Measurements from ENCODE around the gene TGFBR3L. TPM values are rescaled to one million over a fixed set of nuclear protein-coding genes. Genes with fewer than 3 reads are reported as not detected.
"Not testable (repeated sequence)": the region's sequence is repeated elsewhere in the genome, so short reads cannot be mapped to it uniquely, and the experiment has no call there.

The TGFBR3L gene
- polyA plus RNA-seq, 1 donor from 2014 or later: not detected

DNA sequence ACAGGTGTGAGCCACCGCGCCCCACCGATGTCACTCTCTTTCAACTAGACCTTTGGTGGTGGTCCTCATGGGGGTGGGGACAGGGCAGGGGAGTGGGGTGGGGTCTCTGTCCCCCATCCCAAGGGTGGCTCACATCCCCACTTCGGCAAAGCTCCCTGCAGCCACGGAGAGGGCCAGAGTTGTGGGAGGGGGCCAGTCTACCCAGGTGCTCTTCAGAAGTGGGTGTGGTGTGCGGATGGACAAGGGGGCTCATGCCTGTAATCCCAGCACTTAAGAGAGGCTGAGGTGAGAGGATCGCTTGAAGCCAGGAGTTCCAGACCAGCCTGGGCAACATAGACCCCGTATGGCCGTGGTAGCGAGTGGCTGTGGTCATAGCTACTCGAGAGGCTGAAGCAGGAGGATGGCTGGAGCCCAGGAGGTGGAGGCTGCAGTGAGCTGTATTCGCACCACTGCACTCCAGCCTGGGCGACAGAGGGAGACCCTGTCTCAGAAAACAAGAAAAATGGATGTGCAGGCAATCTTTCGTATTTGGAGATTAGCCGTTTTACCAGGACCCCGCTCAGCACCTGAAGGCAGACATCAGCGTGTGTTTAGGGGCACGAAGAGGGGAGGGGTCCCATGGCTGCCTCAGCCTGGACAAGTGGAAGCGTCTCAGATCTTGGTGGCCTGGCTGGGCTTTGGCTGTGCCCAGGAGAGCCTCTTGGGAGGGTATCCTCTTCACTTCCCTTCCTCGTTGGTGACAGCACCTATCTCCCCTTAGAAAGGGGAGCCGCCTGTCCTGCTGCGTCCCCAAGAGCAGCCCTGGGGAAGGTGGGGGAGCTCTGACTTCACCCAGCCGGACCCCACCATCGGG, 846 bp downstream of the TGFBR3L start:
- Mint-ChIP-seq H3K36me3 (peaks cover 7% of the 10 kb centered on the region), H3K4me1 (peaks cover 8 to 24% (median 11%) of the 10 kb centered on the region in 3 donors), H3K9me3 (peaks cover 0 to 2% (median 0%) of the 10 kb centered on the region in 3 donors), H3K4me3 (peak overlapping the region; percentile 21 to 78 (median 52)), H3K27me3 (peaks cover 26% of the 10 kb centered on the region), H3K27ac (peak overlapping the region in 2 of 3 donors; percentile 63 to 91)

DNA sequence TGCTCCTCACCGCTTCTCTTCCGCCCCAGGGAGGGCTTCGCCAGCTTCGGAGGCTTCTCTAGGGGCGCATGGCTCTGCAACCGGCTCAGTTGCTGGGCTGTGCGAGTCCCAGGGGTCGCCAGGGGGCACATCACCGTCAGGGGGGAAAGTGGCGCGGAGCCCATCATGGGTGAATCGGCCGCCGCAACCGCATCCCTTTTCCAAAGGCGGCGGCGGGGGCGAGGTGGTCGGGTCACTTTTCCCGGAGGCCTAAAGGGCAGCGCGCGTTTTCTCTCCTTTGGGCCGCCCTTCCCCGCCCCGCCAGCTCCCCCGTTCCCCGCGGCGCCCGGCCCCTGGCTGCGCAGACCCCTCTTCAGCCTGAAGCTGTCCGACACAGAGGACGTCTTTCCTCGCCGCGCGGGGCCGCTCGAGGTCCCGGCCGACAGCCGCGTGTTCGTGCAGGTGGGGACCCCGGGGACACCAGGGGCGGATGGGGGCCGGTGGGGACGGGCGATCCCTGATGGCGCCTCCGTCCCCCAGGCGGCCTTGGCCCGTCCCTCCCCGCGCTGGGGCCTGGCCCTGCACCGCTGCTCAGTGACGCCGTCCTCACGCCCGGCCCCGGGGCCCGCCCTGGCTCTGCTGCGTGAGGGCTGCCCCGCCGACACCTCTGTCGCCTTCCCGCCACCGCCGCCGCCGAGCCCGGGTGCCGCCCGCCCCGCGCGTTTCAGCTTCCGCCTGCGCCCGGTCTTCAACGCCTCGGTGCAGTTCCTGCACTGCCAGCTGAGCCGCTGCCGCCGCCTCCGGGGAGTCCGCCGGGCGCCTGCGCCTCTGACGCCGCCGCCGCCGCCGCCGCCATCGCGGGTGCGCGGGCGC, 1.7 kb downstream of the TGFBR3L start:
- Mint-ChIP-seq H3K27ac (peak overlapping the region in 2 of 3 donors; percentile 39 to 91), H3K4me1 (peaks cover 12 to 24% (median 13%) of the 10 kb centered on the region in 3 donors), H3K36me3 (peaks cover 7% of the 10 kb centered on the region), H3K27me3 (peaks cover 26% of the 10 kb centered on the region), H3K9me3 (peaks cover 0 to 2% (median 0%) of the 10 kb centered on the region in 3 donors), H3K4me3 (peak overlapping the region; percentile 47 to 80 (median 71))

DNA sequence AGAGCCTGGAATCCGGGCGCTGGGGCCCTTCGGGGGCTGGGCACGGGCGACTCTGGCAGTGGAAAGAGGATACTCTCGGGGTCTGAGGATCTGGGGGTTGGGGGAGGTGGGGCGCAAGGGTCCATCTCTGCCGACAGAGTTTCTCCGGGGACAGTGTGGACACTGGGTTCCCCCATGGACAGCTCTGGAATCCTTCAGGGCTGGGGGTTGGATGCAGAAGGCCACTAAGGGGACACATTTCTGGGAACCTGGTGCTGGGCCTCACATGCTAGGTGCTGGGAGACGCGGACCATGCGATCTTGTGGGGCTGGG, 2.3 kb downstream of the TGFBR3L start:
- Mint-ChIP-seq H3K4me3 (peak overlapping the region; percentile 64 to 80 (median 72)), H3K27ac (peak overlapping the region in 1 of 3 donors; percentile 81), H3K36me3 (peaks cover 5% of the 10 kb centered on the region), H3K4me1 (peaks cover 12 to 24% (median 13%) of the 10 kb centered on the region in 3 donors), H3K27me3 (peaks cover 26% of the 10 kb centered on the region), H3K9me3 (peaks cover 0 to 2% (median 0%) of the 10 kb centered on the region in 3 donors)

DNA sequence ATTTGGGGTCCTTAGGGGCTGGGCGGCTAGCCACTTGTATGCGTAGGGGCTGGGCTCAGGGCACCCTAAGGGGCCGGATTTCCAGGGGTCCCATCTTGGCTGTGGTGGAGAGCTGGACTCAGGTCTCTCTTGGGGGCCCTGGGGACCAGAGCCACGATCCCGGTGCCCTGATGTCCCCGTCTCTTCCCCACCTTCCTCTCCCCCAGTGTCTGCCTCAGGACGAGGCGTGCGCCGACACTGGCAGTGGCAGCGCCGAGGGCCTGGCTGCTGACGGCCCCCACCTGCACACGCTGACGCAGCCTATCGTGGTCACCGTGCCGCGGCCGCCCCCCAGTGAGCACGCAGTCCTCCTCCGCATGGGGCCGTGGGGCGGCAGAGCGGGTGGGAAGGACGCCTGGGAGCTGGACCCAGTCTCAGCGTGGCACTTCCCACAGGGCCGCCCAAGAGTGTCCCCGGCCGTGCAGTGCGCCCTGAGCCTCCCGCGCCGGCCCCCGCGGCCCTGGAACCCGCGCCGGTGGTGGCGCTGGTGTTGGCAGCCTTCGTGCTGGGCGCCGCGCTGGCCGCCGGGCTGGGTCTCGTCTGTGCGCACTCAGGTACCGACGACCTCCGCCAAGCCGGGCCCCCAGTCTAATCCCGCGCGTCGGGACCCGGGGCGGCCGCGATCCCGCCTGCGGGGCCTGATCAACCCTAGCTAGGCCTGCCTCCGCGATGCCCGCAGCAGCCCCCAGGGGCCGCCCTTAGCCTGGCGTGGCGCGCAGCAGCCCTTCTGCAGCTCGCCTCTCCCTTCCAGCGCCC, 2.8 kb downstream of the TGFBR3L start:
- Mint-ChIP-seq H3K27me3 (peaks cover 26% of the 10 kb centered on the region), H3K27ac (peak overlapping the region in 2 of 3 donors; percentile 71 to 90), H3K9me3 (peaks cover 0 to 2% (median 0%) of the 10 kb centered on the region in 3 donors), H3K36me3 (peaks cover 5% of the 10 kb centered on the region), H3K4me3 (peak overlapping the region; percentile 64 to 85 (median 79)), H3K4me1 (peaks cover 12 to 24% (median 15%) of the 10 kb centered on the region in 3 donors)

DNA sequence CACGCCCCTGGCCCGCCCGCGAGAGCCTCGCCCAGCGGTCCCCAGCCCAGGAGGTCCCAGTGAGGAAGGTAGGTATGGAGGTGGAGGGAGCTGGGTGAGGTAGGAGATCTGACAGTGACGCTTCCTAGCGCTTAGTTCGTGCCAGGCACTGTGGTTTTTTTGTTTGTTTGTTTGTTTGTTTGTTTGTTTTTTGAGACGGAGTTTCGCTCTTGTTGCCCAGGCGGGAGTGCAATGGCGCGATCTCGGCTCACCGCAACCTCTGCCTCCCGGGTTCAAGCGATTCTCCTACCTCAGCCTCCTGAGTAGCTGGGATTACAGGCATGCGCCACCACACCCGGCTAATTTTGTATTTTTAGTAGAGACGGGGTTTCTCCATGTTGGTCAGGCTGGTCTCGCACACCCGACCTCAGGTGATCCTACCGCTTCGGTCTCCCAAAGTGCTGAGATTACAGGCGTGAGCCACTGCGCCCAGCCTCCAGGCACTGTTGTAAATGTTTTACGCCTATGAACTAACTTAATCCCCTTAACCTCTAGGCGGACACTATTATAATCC, 3.5 kb downstream of the TGFBR3L start:
- Mint-ChIP-seq H3K27me3 (peaks cover 26% of the 10 kb centered on the region), H3K4me3 (peak overlapping the region; percentile 41 to 85 (median 76)), H3K4me1 (peaks cover 14 to 24% (median 15%) of the 10 kb centered on the region in 3 donors), H3K27ac (peak overlapping the region in 2 of 3 donors; percentile 71 to 90)
- not testable (repeated sequence) for H3K36me3 Mint-ChIP-seq, H3K9me3 Mint-ChIP-seq

DNA sequence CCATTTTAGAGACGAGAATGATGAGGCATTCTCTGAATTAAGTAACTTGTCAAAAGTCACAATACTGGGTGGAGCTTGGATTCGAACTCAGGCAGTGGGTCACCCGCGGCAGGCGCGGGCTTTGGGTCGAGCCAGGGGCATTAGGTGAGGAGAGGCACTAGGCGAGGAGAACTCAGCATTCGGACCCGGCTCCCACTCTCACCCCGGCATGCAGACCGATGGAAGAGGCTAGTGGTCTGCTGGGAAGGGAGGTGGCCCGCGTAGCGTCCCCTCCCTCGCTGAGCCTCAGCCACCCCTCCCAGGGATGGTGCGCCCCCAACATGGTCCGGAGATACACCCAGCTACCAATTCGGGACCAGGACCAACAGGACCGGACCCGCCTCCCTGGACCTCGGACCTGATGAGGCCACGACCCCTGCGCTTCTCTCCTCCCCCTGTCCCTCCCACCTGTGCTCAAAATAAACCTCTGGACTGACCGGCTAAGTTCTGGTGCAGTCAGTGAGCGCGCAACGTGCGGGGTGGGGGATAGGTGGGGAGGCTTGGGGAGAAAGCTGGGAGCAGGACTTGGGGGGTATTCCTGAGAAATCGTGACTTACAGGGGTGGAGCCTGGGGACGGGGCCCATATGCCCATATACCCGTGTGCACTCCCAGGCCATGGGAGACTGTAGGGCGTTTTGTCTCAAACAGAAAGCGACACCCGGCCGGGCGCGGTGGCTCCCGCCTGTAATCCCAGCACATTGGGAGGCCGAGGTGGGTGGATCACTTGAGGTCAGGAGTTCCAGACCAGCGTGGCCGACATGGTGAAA, 4.2 kb downstream of the TGFBR3L start:
- peak overlapping the region in 1 of 3 donors; percentile 90 for H3K27ac Mint-ChIP-seq
- H3K36me3 Mint-ChIP-seq: peaks cover 2% of the 10 kb centered on the region
- H3K9me3 Mint-ChIP-seq: peaks cover 0 to 2% (median 0%) of the 10 kb centered on the region in 3 donors
- peaks cover 14 to 24% (median 15%) of the 10 kb centered on the region in 3 donors for H3K4me1 Mint-ChIP-seq
- peaks cover 26% of the 10 kb centered on the region for H3K27me3 Mint-ChIP-seq
- peak overlapping the region; percentile 71 to 96 (median 87) for H3K4me3 Mint-ChIP-seq

DNA sequence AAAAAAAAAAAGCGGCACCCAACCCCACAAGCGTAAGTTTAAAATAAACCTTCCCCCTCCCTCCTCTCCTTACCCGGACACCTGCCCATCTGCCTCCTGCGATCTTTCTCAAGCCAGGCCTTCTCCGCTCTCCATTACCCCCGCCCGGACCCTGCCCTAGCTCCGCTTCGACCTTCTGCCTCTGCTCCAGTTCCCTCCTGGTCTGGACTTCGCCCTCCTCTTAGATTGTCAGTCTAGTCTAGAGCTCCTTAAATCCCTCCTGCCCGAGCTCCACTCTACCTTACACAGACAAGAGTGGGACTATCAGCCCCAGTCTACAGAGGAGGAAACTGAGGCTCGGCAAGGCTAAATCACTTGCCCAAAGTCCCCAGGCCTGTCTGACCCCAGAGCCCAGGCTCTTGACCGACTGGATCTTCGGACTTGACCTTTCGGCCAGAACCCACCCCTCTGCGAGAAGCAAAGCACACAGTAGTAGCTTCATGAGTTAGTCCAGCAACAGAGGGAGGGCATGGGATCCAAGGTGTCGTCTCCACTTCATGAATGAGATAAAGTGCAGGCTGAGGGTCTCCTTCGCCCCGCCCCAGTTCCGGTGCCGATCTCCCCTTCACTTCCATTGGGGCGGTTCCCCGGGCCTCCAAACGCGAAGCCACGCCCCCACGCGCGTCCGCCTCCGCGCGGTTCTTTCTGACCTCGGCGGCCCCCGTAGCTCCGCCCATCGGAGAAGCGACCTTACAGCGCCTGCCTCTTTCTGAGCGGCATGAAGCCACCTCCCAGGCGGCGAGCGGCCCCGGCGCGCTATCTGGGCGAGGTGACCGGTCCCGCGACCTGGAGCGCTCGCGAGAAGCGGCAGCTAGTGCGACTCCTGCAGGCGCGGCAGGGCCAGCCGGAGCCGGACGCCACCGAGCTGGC, 5.2 kb downstream of the TGFBR3L start, which contains the start of gene SNAPC2:
SNAPC2 (plus strand) TSS at position 729 of the 909 bp plus-strand sequence; CDS start at position 758, 29 bp downstream.
- H3K27ac Mint-ChIP-seq: peak within 1 kb of the TSS; percentile 90 to 94 (median 94)
- H3K9me3 Mint-ChIP-seq: peaks cover 0 to 2% (median 0%) of the 10 kb centered on the region in 3 donors
- H3K36me3 Mint-ChIP-seq: peaks cover 2% of the 10 kb centered on the region
- peaks cover 14 to 24% (median 15%) of the 10 kb centered on the region in 3 donors for H3K4me1 Mint-ChIP-seq
- peaks cover 25% of the 10 kb centered on the region for H3K27me3 Mint-ChIP-seq
- peak within 1 kb of the TSS; percentile 82 to 96 (median 94) for H3K4me3 Mint-ChIP-seq

DNA sequence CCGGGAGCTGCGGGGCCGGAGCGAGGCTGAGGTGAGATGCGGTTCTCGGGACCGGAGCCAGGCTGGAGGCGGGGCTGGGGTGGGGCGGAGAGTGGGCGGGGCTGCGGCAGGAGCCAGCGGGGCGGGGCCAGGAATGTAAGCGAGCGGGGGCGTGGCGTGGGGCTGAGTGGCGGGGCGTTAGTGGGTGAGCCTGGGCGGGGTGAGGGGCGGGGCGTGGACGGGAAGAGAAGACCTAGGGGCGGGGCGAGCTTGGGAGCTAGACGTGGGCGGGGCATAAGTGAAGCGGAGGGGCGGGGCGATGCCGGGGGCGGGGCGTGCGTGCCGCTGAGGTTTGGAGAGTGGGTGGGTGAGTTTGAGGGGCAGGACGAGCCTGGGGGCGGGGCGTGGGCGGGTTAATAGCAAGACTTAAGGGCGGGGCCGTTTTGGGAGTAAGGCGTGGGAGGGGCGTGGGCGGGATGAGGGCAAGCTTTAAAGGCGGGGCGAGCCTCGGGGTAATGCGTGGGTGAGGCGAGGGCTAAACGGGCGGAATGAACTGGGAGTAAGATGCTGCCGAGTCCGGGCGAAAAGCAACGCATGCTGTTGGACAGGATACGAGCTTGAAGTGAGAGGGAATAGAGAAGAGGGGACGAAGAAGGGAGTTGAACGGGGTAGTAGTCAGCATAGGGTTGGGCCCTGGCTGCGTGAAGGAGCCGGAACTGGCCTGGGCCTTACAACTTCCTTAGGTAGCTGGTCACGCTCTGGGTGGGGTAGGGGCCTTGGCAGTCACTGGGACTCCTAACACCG, 6.1 kb downstream of the TGFBR3L start:
- H3K4me3 Mint-ChIP-seq: peak overlapping the region; percentile 82 to 96 (median 94)
- peaks cover 16% of the 10 kb centered on the region for H3K27me3 Mint-ChIP-seq
- no peaks in the 10 kb centered on the region for H3K36me3 Mint-ChIP-seq
- peaks cover 13 to 21% (median 15%) of the 10 kb centered on the region in 3 donors for H3K4me1 Mint-ChIP-seq
- H3K27ac Mint-ChIP-seq: peak overlapping the region; percentile 90 to 94 (median 91)
- peaks cover 0 to 2% (median 0%) of the 10 kb centered on the region in 3 donors for H3K9me3 Mint-ChIP-seq

DNA sequence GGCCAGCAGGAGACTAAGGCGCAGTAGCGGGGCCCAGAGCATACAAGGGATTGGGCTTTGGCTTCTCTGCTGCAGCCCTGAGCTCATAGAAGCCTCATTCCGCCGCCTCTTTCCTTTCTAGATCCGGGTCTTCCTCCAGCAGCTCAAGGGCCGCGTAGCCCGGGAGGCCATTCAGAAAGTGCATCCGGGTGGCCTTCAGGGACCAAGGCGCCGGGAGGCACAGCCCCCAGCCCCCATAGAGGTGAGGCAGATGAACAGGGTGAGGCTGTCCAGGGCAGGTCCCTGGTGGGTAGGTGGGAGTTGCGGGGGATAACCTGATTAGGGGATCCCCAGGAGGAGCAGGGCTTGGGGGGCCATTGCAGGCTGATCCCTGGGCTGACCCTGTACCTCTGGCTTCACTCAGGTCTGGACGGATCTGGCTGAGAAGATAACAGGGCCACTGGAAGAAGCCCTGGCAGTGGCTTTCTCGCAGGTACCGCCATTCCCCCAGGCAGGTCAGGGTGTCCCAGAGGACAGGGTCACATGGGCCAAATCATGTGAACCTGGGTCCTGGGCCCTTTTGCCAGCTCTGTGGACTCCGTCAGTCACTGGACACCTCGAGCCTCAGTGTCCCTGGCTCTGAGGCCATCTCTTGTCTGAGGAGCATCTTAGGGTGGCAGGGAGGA, 6.8 kb downstream of the TGFBR3L start:
- H3K4me1 Mint-ChIP-seq: peaks cover 11 to 18% (median 15%) of the 10 kb centered on the region in 3 donors
- H3K27ac Mint-ChIP-seq: peak overlapping the region; percentile 90 to 94 (median 91)
- H3K36me3 Mint-ChIP-seq: no peaks in the 10 kb centered on the region
- peaks cover 0 to 2% (median 0%) of the 10 kb centered on the region in 3 donors for H3K9me3 Mint-ChIP-seq
- H3K4me3 Mint-ChIP-seq: peak overlapping the region; percentile 82 to 96 (median 94)
- peaks cover 14% of the 10 kb centered on the region for H3K27me3 Mint-ChIP-seq

DNA sequence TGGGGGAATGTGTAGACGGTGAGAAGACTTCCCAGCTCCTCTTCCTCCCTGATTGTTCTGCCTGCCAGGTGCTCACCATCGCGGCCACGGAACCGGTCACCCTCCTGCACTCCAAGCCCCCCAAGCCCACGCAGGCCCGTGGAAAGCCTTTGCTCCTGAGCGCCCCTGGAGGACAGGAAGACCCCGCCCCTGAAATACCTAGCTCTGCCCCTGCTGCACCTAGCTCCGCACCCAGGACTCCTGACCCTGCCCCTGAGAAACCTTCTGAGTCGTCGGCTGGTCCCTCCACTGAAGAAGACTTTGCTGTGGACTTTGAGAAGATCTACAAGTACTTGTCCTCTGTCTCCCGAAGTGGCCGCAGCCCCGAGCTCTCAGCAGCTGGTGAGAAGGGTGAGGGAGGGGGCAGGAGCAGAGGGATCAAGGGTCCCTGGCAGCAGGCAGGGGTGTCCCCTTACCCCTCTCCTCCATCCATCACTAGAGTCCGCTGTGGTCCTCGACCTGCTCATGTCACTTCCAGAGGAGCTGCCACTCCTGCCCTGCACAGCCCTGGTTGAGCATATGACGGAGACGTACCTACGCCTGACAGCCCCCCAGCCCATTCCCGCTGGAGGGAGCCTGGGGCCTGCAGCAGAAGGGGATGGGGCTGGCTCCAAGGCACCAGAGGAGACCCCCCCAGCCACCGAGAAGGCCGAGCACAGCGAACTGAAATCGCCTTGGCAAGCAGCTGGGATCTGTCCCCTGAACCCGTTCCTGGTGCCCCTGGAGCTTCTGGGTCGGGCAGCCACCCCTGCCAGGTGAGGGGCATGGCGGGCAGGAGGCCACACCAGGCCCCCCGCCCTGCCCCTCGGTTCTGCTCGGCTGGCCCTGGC, 7.6 kb downstream of the TGFBR3L start:
- peaks cover 11 to 18% (median 15%) of the 10 kb centered on the region in 3 donors for H3K4me1 Mint-ChIP-seq
- H3K4me3 Mint-ChIP-seq: peak overlapping the region in 3 of 4 donors; percentile 47 to 58 (median 54)
- H3K9me3 Mint-ChIP-seq: peaks cover 0 to 2% (median 0%) of the 10 kb centered on the region in 3 donors
- H3K27me3 Mint-ChIP-seq: peaks cover 14% of the 10 kb centered on the region
- no peaks in the 10 kb centered on the region for H3K36me3 Mint-ChIP-seq
- peak overlapping the region in 1 of 3 donors; percentile 90 for H3K27ac Mint-ChIP-seq

DNA sequence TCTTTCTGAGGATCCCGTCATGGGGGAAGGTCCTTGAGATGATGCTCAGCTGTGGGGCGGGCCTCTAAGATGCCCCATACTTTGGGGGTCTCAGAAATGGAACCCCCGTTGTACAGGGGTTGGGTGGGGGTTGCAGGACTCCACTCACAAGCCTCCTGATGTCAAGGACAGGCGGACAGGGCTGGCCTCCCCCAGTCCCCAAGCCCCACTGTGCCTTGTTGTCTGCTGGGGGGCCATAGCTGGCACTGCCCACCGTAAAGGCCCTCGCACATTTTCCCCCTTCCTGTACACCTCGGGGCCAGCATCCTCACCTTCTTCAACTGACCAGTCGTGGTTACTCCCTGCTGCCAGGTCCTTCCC, 8.2 kb downstream of the TGFBR3L start:
- H3K9me3 Mint-ChIP-seq: peaks cover 0 to 2% (median 0%) of the 10 kb centered on the region in 3 donors
- H3K27ac Mint-ChIP-seq: no peak overlapping the region
- peaks cover 14% of the 10 kb centered on the region for H3K27me3 Mint-ChIP-seq
- H3K4me1 Mint-ChIP-seq: peaks cover 11 to 17% (median 15%) of the 10 kb centered on the region in 3 donors
- H3K36me3 Mint-ChIP-seq: no peaks in the 10 kb centered on the region
- H3K4me3 Mint-ChIP-seq: peak overlapping the region in 1 of 4 donors; percentile 38
